NB4 (cell line): ENCODE data around the gene PLPPR1.

Source experiments
- MYC ChIP-seq: IDR thresholded peaks from 2 replicates; pipeline ENCODE4 v1.6.1; 2011; ENCODE audit warnings: low read depth, low read length
- POLR2A ChIP-seq: IDR thresholded peaks from 2 replicates; pipeline ENCODE4 v1.6.1; 2011; ENCODE audit warnings: mild to moderate bottlenecking; ENCODE audit not compliant: insufficient read length; ENCODE audit errors: extremely low read depth
- TF ChIP-seq, protein P1 (sequence below): IDR thresholded peaks from one replicate; pipeline ENCODE4 v1.5.1; 2012; ENCODE audit warnings: low read depth, low read length
- TF ChIP-seq, protein P2 (sequence below): IDR thresholded peaks from 2 replicates; pipeline ENCODE4 v1.6.1; 2011; ENCODE audit warnings: low read depth, low read length

DNA sequence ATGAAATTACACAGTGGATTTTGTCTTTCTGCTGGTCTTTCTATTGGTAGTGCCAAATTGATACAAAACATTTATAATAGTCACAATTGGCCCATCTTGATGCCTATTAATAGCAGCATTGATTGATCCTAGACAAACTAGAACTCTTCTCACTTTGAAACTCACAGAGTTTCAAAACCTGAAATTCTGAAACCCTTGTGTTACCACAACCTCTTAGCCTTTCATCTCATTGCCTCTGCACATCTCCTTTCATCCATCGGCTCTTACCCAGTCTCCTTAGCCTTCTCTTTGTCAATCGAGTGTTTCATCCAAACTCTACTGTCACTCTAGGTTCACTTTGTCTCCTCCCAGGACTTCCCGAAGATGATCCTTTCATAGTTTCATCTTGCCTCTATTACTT lies 22.1 kb downstream of the PLPPR1 start:
- TF ChIP-seq, protein P1, sequence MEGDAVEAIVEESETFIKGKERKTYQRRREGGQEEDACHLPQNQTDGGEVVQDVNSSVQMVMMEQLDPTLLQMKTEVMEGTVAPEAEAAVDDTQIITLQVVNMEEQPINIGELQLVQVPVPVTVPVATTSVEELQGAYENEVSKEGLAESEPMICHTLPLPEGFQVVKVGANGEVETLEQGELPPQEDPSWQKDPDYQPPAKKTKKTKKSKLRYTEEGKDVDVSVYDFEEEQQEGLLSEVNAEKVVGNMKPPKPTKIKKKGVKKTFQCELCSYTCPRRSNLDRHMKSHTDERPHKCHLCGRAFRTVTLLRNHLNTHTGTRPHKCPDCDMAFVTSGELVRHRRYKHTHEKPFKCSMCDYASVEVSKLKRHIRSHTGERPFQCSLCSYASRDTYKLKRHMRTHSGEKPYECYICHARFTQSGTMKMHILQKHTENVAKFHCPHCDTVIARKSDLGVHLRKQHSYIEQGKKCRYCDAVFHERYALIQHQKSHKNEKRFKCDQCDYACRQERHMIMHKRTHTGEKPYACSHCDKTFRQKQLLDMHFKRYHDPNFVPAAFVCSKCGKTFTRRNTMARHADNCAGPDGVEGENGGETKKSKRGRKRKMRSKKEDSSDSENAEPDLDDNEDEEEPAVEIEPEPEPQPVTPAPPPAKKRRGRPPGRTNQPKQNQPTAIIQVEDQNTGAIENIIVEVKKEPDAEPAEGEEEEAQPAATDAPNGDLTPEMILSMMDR: no peak
- no peak for TF ChIP-seq POLR2A
- TF ChIP-seq, protein P2, sequence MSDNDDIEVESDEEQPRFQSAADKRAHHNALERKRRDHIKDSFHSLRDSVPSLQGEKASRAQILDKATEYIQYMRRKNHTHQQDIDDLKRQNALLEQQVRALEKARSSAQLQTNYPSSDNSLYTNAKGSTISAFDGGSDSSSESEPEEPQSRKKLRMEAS: no peak
- no peak for TF ChIP-seq MYC
